Type B pancreatic cell (in vitro differentiated cells): ENCODE results near the gene POLR1G. TPM values are rescaled to one million over a fixed set of nuclear protein-coding genes. Genes with fewer than 3 reads are reported as not detected.

Source experiments
- DNase-seq: peaks from one replicate; pipeline ENCODE4 v3.0.0; 2021; ENCODE audit warnings: mixed read lengths; ENCODE audit not compliant: unreplicated experiment; ENCODE audit errors: extremely low spot score
- H3K27ac Mint-ChIP-seq: 2 replicates; pipeline ENCODE4 v1.8.0; 2021; ENCODE audit warnings: mild to moderate bottlenecking, mixed read lengths
- H3K27me3 Mint-ChIP-seq: 2 replicates; pipeline ENCODE4 v1.8.0; 2021; ENCODE audit warnings: mixed read lengths
- H3K36me3 Mint-ChIP-seq: 2 replicates; pipeline ENCODE4 v1.8.0; 2021; ENCODE audit warnings: mixed read lengths
- H3K4me1 Mint-ChIP-seq: one replicate; pipeline ENCODE4 v1.8.0; 2021; ENCODE audit warnings: mixed read lengths; ENCODE audit not compliant: unreplicated experiment
- H3K4me3 Mint-ChIP-seq: 2 replicates; pipeline ENCODE4 v1.8.0; 2021; ENCODE audit warnings: mild to moderate bottlenecking, mixed read lengths
- H3K9me3 Mint-ChIP-seq: 2 replicates; pipeline ENCODE4 v1.8.0; 2021; ENCODE audit warnings: mixed read lengths
- total RNA-seq: library from RNA; stranded (reverse); gene quantifications from 2 replicates; pipeline ENCODE4 v1.2.1, GENCODE V29; 2021; ENCODE audit warnings: low replicate concordance
- TF ChIP-seq, protein P1 (sequence below): fragments of 200-600 bp; sonication (generic); conservative IDR thresholded peaks from 2 replicates; pipeline ENCODE4 v1.5.0; 2021; ENCODE audit warnings: antibody characterized with exemption, mild to moderate bottlenecking

The POLR1G gene
- total RNA-seq, 1 donor from 2014 or later: 9.5 TPM

- no peaks in the 10 kb centered on the region for H3K9me3 Mint-ChIP-seq
- TF ChIP-seq, protein P1, sequence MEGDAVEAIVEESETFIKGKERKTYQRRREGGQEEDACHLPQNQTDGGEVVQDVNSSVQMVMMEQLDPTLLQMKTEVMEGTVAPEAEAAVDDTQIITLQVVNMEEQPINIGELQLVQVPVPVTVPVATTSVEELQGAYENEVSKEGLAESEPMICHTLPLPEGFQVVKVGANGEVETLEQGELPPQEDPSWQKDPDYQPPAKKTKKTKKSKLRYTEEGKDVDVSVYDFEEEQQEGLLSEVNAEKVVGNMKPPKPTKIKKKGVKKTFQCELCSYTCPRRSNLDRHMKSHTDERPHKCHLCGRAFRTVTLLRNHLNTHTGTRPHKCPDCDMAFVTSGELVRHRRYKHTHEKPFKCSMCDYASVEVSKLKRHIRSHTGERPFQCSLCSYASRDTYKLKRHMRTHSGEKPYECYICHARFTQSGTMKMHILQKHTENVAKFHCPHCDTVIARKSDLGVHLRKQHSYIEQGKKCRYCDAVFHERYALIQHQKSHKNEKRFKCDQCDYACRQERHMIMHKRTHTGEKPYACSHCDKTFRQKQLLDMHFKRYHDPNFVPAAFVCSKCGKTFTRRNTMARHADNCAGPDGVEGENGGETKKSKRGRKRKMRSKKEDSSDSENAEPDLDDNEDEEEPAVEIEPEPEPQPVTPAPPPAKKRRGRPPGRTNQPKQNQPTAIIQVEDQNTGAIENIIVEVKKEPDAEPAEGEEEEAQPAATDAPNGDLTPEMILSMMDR: no peak
- H3K4me3 Mint-ChIP-seq: no peak overlapping the region
- H3K36me3 Mint-ChIP-seq: no peaks in the 10 kb centered on the region
- H3K27ac Mint-ChIP-seq: no peak overlapping the region
- peaks cover 5% of the 10 kb centered on the region for H3K27me3 Mint-ChIP-seq
- no peaks in the 10 kb centered on the region for H3K4me1 Mint-ChIP-seq
- no peak for DNase-seq
These were observed 20.8 kb upstream of the POLR1G start for GRCh38 chr19:45385392-45386221.

DNA sequence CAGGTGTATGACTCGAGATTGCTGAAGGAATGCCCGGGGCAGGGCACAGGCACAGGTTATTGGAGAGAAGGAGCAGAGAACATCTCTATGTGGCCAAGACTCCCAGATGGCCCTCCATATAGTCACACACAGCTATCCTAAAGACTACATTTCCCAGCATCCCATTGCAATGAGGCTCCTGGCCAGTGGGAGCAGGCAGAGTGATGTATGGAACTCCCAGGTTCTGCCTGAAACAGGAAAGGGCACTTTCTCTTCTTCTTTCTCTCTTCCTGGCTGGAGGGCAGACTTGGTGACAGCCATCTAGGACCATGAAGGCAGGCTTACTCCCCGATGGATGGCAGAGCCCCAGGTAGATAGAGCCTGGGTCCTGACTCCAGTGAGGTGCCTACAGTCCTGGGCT, 15.1 kb upstream of the POLR1G start:
- H3K27me3 Mint-ChIP-seq: peaks cover 3% of the 10 kb centered on the region
- no peaks in the 10 kb centered on the region for H3K9me3 Mint-ChIP-seq
- no peak overlapping the region for H3K27ac Mint-ChIP-seq
- DNase-seq: no peak
- H3K36me3 Mint-ChIP-seq: no peaks in the 10 kb centered on the region
- no peaks in the 10 kb centered on the region for H3K4me1 Mint-ChIP-seq
- no peak overlapping the region for H3K4me3 Mint-ChIP-seq
- TF ChIP-seq, protein P1: no peak

- Mint-ChIP-seq H3K27me3 (peaks cover 6% of the 10 kb centered on the region), H3K36me3 (no peaks in the 10 kb centered on the region), H3K4me1 (no peaks in the 10 kb centered on the region), H3K9me3 (no peaks in the 10 kb centered on the region), H3K27ac (no peak overlapping the region), H3K4me3 (no peak overlapping the region)
- no peak for DNase-seq
- TF ChIP-seq, protein P1: no peak
These were observed 14.4 kb upstream of the POLR1G start for GRCh38 chr19:45391871-45392665.

- no peak for DNase-seq
- peaks cover 4% of the 10 kb centered on the region for H3K4me1 Mint-ChIP-seq
- H3K9me3 Mint-ChIP-seq: no peaks in the 10 kb centered on the region
- peaks cover 18% of the 10 kb centered on the region for H3K27me3 Mint-ChIP-seq
- H3K4me3 Mint-ChIP-seq: no peak overlapping the region
- H3K27ac Mint-ChIP-seq: no peak overlapping the region
- H3K36me3 Mint-ChIP-seq: no peaks in the 10 kb centered on the region
- TF ChIP-seq, protein P1: no peak
These were observed 10.4 kb upstream of the POLR1G start for GRCh38 chr19:45395821-45396617.

DNA sequence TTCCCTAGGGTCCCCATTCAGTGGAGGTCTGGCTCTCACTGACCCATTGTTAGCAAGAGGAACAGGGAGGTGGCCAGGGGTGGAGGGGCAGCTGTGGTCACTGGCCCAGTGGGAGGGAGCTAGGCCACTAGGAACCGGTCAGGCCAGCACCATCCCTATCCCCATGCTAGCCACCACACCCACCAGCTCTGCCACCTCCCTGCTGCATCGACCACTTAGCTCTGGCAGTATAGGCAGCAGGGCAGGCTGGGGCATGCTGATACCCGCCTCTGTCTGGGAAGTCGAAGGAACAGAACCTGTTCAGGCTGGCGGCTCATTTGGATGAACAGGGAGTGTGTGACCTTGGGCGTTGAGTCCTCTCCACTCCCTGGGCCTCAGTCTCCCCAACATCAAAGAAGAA, 6.3 kb upstream of the POLR1G start:
- Mint-ChIP-seq H3K36me3 (no peaks in the 10 kb centered on the region), H3K27me3 (peaks cover 52% of the 10 kb centered on the region), H3K9me3 (no peaks in the 10 kb centered on the region), H3K4me1 (peaks cover 22% of the 10 kb centered on the region), H3K4me3 (peak overlapping the region; percentile 14), H3K27ac (no peak overlapping the region)
- no peak for DNase-seq
- TF ChIP-seq, protein P1: no peak
